ENCODE measurements around the gene FHAD1.

FHAD1 gene

GRCh38 chr1:15439325-15439724 is 192.3 kb downstream of the FHAD1 start:
- no peak for DNase-seq

- DNase-seq = no peak
Measured at GRCh38 chr1:15440357-15440756, 193.3 kb downstream of the FHAD1 start.

GRCh38 chr1:15441247-15441646 is 194.2 kb downstream of the FHAD1 start:
- no peak for DNase-seq

GRCh38 chr1:15442119-15442518 is 195.1 kb downstream of the FHAD1 start:
- DNase-seq = no peak

- no peak for DNase-seq
Measured at GRCh38 chr1:15442759-15443158, 195.7 kb downstream of the FHAD1 start.

GRCh38 chr1:15443281-15443680 is 196.3 kb downstream of the FHAD1 start:
- DNase-seq = no peak

GRCh38 chr1:15444468-15445389 is 197.7 kb downstream of the FHAD1 start:
- DNase-seq = no peak

GRCh38 chr1:15445390-15446122 is 198.5 kb downstream of the FHAD1 start:
- no peak for DNase-seq

- no peak for DNase-seq
Measured at GRCh38 chr1:15446212-15446611, 199.2 kb downstream of the FHAD1 start.
